Forelimb muscle (tissue), 1 donor: ENCODE measurements around the gene TUSC1. TPM values are rescaled to one million over a fixed set of nuclear protein-coding genes. Genes with fewer than 3 reads are reported as not detected.
"Not testable (repeated sequence)": the region's sequence is repeated elsewhere in the genome, so short reads cannot be mapped to it uniquely, and the experiment has no call there.

ENCODE experiments used
- DNase-seq: peaks from one replicate; pipeline ENCODE4 v3.0.0-alpha.2; 2013; ENCODE audit warnings: low read depth
- polyA plus RNA-seq: library from polyadenylated mRNA; unstranded; fragments of 120-200 nt; gene quantifications from one replicate; pipeline ENCODE4 v1.2.1, GENCODE V29; 2013; ENCODE audit not compliant: insufficient read length

Gene TUSC1
- 11.7 TPM for polyA plus RNA-seq

DNA sequence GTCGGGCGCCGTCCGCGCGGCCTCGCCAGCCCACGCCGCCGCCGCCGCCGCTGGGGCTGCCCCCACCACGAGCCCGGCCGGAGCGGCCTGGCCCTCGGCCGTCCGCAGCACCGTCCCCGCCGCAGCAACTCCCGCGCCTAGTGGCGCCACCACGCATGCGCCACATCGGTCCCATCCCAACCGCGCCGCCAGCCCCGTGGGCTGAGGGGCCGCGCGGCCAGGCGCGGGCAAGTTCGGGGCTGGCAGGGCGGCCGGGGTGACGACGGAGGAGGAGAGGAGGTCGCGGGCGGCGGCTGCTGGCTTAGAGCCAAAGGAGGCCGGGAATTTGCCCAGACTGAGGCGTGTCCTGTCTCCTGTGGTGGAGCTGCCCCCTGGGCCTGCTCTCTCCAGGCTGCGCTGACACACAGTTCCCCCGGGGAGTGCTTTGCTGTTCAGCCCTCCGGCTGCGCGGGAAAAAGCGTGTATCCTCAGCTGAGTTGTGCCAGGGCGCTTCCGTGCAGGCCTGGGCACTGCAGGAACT is at the start of gene TUSC1:
Gene TUSC1, minus strand, starts transcription at position 298 of the 520 bp plus-strand sequence. Its CDS starts 132 bp downstream, at position 166.
- DNase-seq: no peak

DNA sequence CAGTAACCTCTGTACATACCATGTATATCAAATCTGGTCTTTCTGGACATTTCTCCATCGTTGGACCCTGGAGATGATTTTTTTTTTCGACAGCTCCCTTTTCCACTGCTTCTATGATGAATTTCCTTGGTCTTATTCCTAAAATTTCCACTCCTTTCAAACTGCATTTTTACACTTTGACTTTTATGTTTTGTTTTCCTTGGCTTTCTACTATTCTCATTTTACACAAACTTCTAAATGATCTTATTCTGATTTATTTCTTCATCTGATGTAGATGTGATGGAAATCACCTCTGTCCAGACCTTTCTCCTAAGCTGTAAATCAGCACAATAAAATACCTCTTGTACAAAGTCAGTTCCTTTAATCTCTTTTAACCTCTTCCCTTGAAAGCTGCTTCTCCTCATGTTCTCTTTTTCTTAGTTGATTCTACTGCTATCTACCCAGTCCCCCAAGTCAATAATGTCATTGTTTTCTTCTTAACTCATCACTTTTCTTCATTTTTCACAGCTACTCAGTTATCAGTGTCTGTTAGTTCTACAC is 48.7 kb upstream of the TUSC1 start:
- DNase-seq: no peak

DNA sequence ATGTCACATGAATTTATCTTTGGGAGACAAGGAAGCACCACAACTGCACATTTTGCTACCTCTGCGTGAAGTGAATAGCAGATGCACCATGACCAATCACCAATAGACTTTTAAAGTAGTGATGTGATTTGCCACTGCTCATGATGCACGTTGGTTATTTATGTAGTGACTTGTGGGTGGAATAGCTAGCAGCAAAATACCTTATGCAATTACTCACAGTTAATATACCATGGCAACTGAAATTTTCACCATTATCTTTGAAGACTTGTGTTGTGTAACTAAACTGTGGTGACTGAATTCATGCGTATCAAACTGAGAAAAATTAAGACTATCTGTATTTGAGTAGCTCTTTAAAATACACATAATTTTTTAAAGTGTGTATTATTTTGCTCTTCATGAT is 46.2 kb upstream of the TUSC1 start:
- no peak for DNase-seq

DNA sequence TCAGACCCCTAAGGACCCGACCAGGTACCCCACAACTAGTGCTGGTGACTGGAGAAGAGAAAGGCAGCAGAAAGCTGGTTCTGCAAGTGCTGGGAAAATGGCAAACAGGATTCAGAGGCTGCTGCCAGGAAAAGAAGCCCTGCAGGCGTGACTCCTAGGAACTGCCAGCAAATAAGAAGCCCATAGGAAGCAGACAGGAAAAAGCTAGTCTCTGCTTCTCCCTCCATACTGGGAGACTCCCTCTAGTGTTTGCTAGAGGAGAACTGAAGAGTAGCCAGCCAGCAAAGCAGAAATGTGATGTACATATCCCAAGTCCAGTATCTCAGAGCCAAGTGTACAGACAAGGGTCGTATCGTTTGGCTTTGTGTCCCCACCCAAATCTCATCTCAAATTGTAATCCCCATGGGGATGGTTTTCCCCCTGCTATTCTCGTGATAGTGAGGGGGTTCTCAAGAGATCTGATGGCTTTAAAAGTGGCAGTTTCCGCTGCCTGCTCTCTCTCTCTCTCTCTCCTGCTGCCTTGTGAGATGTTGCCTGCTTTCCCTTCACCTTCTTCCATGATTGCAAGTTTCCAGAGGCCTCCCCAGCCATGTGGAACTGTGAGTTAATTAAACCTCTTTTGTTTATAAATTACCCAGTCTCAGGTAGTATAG is 38.1 kb upstream of the TUSC1 start:
- DNase-seq: peak; percentile 19

DNA sequence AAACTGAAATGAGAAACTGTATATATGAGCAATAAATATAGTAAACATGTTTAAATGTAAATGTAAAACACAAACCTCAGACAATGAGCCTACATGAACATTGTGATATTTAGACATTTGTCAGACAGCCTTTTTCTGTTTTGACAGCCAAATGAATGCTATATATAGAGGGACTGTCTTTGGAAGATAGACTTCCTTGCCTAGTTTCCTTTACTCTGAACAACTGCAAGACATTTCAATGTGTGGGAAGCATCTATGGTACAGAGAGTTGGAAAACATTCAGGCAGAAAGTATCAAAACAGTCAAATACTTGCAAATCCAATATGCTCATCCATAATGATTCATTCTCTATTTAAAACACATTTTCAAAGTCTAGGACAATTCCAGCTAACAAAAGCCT is 31.7 kb upstream of the TUSC1 start:
- no peak for DNase-seq

DNA sequence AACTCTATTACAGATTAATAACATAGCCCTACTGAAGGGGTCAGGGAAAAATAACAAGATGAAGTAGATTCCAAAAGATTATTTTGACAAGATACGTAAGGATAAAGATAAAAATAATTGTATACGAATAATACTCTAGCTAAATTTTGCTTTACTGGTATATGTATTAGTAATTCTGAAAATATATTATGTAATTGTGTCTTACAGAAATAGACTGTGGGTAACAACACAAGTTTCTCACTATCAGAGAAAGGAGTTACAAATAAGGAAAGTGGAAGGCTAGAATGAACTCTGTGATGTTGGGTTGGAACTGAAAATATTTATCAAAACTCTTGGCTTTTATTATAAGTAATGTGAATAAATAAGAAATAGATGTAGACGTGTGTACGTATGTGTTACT is 26.6 kb upstream of the TUSC1 start:
- no peak for DNase-seq

DNA sequence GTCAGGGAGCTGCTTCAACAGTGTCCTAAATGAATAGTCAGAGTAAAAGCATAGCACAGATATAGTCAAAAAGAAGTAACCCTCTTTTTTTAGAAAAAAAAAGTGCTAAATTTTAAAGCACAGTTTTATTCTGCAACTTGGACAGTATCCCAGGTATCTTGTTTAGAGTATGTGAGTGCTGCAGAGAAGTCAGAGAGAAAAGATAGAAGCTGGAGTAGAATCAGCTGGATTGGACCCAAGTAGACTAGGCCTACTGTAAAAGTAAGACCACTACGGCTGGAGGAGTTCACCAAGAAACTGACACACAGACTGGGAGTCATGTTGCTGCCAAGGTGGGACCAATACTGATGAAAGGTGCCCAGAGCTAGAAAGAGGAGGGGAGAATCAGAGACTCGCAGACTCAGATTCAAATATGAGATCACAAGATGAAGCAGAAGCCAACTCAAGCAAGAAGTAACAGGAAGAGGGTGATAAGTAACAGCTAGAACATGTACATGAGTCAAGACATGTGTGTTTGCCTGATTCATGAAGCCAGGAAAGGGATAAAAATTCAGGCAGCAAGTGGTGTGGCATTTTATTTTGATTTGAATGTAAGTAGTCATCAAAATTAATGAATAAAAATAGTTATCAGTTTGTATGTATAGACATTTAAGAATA is 25.6 kb upstream of the TUSC1 start:
- DNase-seq: no peak

DNA sequence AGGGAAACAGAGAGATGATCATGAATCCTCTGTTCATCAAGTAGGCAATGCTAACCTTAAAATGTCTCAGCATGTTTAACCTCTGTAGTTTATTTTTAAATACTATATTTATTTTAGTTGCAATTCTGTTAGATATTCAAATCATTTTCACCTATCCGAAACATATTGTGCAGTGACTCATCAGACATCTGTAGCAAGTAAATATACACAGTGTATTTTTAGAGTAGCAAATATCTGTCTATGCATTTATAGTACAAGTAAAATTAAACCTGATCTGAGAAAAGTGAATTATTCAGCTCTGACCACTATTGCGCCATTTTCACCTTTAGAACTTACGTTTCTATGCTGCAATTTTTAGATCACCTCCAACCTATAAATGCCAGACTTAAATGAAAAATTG is 24.3 kb upstream of the TUSC1 start:
- no peak for DNase-seq

DNA sequence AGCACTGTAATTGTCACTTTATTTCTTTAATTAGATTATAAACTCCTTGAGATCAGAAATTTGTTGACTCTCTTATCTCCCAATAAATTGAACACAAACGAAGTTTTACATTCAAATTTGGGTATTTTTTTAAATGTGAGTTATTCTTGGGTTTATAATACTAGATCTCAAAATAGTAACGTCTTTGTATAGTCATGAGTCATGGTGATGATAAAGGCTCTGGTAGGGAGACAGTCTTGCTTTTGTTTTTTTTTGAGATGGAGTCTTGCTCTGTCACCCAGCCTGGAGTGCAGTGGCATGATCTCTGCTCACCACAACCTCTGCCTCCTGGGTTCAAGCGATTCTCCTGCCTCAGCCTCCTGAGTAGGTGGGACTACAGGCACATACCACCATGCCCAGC is 22.7 kb upstream of the TUSC1 start:
- DNase-seq: not testable (repeated sequence)

DNA sequence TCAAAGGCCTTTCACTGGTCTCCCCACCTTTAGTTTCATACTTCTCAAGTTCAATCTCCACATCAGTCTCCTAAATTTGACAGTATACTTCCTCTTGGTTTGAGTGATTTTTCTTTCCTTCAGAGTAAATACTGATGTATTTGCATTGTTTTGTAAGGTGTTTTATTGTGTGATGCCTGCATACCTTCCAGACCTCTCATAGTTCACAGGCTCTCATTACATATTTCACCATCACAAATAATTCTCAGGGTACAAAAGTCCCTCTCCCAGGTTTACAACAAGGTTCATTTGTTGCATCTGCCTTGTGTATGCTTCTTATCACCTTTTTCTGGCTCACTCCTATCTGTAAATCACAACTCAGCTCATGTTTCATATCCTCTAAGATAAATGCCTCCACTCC is 22.2 kb upstream of the TUSC1 start:
- DNase-seq: no peak

DNA sequence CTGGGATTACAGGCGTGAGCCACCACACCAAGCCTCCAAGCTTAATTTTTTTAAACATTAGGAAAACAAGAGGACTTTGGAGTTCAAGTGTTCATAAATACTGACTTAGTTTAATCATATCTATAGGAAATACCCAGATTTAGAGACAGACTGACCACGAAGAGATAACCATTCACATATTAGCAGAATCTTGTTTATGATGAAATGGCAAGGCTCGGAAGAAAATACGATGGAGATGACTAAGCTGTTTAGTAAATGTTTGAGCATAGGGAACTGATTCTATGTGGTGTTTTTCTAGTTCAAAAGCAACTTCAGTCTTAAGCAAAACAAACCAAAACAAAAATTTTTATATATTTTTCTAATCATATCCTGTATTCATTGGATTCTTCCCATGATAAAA is 13.5 kb upstream of the TUSC1 start:
- no peak for DNase-seq

DNA sequence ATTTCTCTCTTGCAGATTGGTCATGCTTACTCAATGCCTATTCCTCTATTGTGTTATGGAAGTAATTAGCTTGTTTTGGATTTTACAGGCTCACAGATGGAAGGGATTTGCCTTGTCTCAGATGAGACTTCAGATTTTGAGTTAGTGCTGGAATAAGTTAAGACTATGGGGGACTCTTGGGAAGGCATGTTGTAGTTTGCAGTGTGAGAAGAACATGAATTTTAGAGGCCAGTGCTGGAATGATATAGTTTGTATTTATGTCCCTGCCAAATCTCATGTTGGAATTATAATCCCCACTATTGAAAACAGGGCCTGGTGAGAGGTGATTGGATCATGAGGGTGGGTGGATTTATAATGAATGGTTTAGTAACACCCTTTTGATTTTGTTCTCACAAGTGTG is 6.1 kb upstream of the TUSC1 start:
- no peak for DNase-seq

DNA sequence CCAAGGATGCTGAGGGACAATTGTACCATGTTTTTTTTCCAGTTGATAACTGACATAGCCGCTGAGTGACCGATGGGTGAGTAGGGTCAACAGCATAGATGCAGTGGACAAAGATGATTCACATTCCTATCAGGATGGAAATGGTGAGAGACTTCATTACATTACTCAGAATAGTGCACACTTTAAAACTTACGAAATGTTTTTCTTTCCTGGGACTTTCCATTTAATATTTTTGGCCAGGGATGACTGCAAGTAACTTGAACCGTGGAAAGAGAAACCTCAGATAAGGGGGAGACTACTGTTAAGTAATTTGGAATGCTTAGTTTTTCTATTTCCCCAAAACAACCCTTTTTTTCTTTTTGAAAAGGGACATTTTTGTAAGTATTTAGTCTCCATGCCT is 3.0 kb upstream of the TUSC1 start:
- DNase-seq: no peak

DNA sequence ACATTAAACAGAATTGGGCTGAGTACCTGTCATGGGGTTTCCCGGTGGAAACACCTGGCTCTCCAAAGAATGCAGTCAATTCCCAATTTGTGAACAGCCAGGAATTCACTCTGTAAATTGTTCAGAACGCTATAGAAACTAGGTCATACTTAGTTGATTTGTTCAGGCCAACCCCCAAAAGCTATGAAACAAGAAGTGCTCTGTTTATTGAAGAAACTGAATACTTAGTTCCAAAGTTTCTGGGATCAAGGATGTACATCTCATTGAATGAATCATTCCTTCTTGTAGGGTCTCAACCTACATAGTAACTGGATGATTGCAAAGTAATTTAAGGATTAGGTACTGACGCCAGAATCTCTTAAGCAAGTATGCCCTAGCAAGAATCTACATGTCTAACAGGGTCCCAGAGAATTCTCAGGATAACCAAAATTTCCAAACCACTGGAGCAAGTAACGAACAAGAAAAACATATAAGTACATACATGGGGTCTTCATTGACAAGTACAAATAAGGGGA is 659 bp upstream of the TUSC1 start:
- DNase-seq: no peak

DNA sequence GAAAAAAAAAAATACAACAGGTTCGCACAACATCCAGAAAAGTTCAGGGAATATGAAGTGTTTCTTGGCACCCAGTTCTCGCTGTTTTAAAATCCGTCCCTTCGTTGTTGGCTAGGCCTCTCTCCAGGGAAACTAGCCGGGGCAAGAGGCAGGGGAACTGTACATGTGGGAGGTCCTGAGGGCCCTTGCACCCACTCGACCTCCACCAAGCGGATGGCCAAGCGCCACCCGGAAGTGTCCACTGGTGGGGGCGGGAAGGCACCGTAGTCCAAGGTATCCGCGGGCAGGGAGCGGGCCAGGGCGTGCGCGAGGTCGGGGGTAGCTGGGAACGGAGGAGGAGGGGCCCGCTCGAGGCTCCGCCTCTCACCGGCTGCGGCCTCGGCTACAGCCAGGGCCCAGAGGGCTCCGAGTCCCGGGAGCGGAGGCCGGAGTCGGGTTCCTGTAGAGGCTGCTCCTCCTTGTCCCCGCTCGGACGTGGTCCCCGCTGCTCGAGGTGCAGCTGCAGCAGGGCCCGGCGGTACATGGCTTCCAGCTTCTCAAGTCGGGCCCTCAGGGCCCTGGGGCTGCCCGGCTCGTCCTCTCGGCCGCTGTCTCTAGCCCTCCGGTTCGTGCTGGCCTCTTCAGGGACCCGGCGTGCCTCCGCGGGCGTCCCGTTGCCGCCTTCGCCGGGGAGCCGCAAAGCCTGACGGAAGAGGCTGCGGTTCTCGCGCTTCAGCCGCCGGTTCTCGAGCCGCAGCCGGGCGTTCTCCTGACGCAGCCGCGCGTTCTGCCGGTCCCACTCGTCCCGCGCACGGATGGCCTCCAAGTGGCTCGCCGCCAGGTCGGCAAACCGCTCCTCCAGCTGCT is 720 bp downstream of the TUSC1 start:
- DNase-seq: peak; percentile 32

DNA sequence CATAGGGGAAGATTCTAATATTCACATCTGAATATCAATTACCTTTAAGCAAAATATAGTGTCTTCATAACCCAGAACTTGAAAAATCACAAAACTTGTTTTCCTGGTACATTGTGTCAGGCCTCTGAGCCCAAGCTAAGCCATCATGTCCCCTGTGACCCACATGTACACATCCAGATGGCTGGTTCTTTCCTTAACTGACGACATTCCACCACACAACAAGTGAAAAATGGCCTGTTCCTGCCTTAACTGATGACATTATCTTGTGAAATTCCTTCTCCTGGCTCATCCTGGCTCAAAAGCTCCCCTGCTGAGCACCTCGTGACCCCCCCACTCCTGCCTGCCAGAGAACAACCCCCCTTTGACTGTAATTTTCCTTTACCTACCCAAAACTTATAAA is 2.4 kb downstream of the TUSC1 start:
- DNase-seq: not testable (repeated sequence)

DNA sequence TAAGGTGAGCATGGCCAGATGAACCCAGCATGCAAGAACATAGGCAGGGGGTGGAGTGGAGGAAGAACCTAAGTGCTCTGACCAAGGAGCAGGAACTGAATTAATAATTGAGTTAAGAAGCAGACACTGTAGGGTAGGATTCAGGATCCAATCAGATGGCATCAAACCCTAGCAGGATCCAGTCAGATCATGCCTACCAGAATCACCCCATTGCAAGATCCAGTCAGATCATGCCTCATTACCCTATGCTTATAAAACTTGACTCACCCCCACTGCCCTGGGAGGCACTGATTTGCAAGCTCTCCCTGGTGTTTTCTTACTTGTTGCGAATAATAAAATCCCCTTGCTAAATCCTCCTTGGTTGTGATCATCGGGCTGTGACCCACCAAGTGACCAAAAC is 19.7 kb downstream of the TUSC1 start:
- DNase-seq: no peak

DNA sequence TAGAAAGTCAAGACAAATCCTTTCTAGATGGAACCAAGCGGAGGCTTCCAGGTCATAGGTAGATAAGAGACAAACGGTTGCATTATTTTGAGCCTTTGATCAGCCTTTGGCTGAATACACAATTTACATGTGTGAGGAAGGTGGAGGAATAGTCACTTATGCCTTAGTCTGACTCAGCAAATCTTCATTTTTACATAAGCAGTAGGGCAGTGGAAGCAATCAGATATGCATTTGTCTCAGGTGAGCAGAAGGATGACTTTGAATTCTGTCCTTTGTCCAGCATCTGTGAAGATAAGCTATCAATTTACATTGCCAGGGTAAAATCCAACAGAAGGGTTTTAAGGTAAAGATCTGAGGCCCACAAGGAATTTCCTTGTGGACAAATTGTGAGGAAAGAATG is 23.8 kb downstream of the TUSC1 start:
- DNase-seq: no peak

DNA sequence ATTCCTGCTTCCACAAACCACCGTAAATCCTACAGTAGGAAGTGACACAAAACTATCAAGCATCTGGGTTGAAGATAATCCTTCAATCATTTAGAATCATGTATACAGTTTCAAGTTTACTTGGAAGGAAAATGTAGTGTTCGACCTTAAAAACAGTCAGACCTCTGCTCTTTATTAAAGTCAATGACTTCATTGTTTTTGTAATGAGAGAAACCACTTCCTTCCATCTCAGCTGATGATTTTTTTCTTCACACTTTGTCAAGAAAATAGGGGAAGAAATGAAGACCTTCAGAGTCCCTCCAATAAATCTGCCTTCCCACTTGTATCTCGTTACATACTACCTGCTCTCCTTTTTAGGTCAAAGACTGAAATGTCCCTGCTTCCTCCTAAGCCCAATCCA is 30.1 kb downstream of the TUSC1 start:
- DNase-seq: no peak

DNA sequence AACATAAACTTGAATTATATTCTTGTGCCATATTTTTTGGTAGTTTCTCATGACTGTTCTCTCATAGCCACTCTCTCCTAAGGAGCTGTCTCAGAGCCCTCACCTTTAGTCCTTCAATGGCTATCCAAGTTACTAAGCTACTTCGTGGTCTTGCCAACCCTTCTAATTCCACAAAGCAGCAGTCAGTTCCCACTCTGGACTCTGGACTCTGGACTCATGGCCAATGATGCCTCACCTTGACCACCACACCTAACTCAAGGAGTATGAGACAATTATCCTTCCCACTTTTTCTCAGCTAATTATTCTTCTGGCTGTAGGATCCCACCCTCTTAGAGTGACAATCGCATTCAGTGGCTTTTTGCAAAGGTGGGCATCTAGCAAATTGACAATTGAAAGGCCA is 42.2 kb downstream of the TUSC1 start:
- DNase-seq: no peak

DNA sequence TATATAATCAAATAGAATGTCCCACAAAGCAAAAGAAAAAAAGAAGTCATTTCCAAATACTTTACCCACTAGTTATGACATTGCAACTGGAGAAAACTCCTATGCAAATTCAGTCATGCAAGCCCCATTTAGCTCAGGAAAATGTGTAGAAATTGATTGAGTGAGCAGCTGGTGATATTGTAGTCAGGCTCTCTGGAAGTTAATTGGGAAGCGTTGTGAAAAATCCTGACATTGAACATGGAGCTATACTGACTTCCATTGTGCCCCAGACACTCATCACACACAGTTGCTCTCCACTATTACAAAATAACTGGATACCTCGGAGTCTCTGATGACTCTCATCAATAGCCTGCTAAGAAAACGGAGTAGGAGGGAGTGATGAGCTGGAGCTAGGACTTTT is 49.0 kb downstream of the TUSC1 start:
- DNase-seq: no peak
